Natural killer cell (primary cell): ENCODE measurements around the gene RGS6. TPM values are rescaled to one million over a fixed set of nuclear protein-coding genes. Genes with fewer than 3 reads are reported as not detected.

ENCODE experiments used
- ATAC-seq, 3 donors: fragments of 150-1000 bp in 2 of 3; fragments of 200-7000 bp in 1 of 3; cut with Tn5 transposase; 1 replicate in 1 of 3; 2 replicates in 2 of 3; pipeline ENCODE4 v1.10.0; 2021; ENCODE audit warnings: mild to moderate bottlenecking in 2 of 3, moderate library complexity in 2 of 3
- DNase-seq, 2 donors: peaks; one replicate each; pipeline versions ENCODE4 v3.0.0 to v3.0.0-alpha.2; 2013 to 2021; ENCODE audit warnings: mixed read lengths in 1 of 2
- H3K27ac ChIP-seq: one replicate; pipeline ENCODE4 v1.5.1; 2013; ENCODE audit warnings: mild to moderate bottlenecking, low read length
- H3K27me3 ChIP-seq: one replicate; pipeline ENCODE4 v1.6.1; 2013; ENCODE audit warnings: low read length; ENCODE audit not compliant: control insufficient read depth, insufficient read depth
- H3K36me3 ChIP-seq: one replicate; pipeline ENCODE4 v1.6.1; 2013; ENCODE audit warnings: low read length; ENCODE audit not compliant: control insufficient read depth, insufficient read depth
- H3K4me1 ChIP-seq: one replicate; pipeline ENCODE4 v1.6.1; 2013; ENCODE audit warnings: low read length; ENCODE audit not compliant: control insufficient read depth, insufficient read depth
- H3K4me3 ChIP-seq: one replicate; pipeline ENCODE4 v1.5.1; 2013; ENCODE audit warnings: low read length
- H3K9me3 ChIP-seq: one replicate; pipeline ENCODE4 v1.6.1; 2013; ENCODE audit warnings: low read length; ENCODE audit not compliant: control insufficient read depth, insufficient read depth
- H3K27ac Mint-ChIP-seq, 2 donors: one replicate each; pipeline ENCODE4 v1.8.0; 2022; ENCODE audit warnings: mild to moderate bottlenecking in 2 of 2, mixed read lengths in 2 of 2, moderate library complexity in 1 of 2
- H3K27me3 Mint-ChIP-seq, 2 donors: one replicate each; pipeline ENCODE4 v1.8.0; 2022; ENCODE audit warnings: low read depth in 2 of 2, mixed read lengths in 2 of 2
- H3K36me3 Mint-ChIP-seq: one replicate; pipeline ENCODE4 v1.8.0; 2022; ENCODE audit warnings: mixed read lengths
- H3K4me1 Mint-ChIP-seq, 2 donors: one replicate each; pipeline ENCODE4 v1.8.0; 2022; ENCODE audit warnings: mixed read lengths in 2 of 2
- H3K4me3 Mint-ChIP-seq: one replicate; pipeline ENCODE4 v1.8.0; 2022; ENCODE audit warnings: mild to moderate bottlenecking, moderate library complexity, mixed read lengths
- H3K9me3 Mint-ChIP-seq, 2 donors: one replicate each; pipeline ENCODE4 v1.8.0; 2022; ENCODE audit warnings: mixed read lengths in 2 of 2
- CTCF ChIP-seq: fragments of 200-600 bp; IDR thresholded peaks from one replicate; pipeline ENCODE4 v1.8.0; 2022; ENCODE audit warnings: antibody characterized with exemption
- WGBS: methylation state at CpG from one replicate; pipeline ENCODE4 v1.1.7; 2013; ENCODE audit warnings: missing lambda C conversion rate; ENCODE audit not compliant: insufficient coverage; 5-methylcytosine and 5-hydroxymethylcytosine counted together
- intact Hi-C: fragments of 100-400 bp; cut with micrococcal nuclease; formaldehyde crosslinking; loops from one replicate; pipeline ENCODE4 v1.14.2; 2022
- total RNA-seq, 4 donors: library from RNA; stranded (reverse); fragments of 120-200 nt in 1 of 4; gene quantifications; one replicate each; pipeline versions ENCODE4 v1.2.3 to v1.2.4, GENCODE V29; 2013 to 2022

Gene RGS6
- total RNA-seq, 3 donors from 2014 or later (not counting 1 experiment from before 2014, with no cell fraction given) = 0.75 to 1.4 TPM; not detected in 1

- H3K4me3 Mint-ChIP-seq = no peak overlapping the region
- H3K27me3 Mint-ChIP-seq = peaks cover 2 to 3% of the 10 kb centered on the region in 2 donors
- no peaks in the 10 kb centered on the region for H3K9me3 ChIP-seq
- H3K9me3 Mint-ChIP-seq = no peaks in the 10 kb centered on the region
- no peak for TF ChIP-seq CTCF
- no peak overlapping the region for H3K27ac ChIP-seq
- ATAC-seq (no peak), DNase-seq (no peak)
- no peak overlapping the region for H3K4me3 ChIP-seq
- H3K4me1 Mint-ChIP-seq = no peaks in the 10 kb centered on the region
- no peaks in the 10 kb centered on the region for H3K36me3 Mint-ChIP-seq
- intact Hi-C loops = no loop called here
- H3K4me1 ChIP-seq = no peaks in the 10 kb centered on the region
- H3K27me3 ChIP-seq = no peaks in the 10 kb centered on the region
- H3K27ac Mint-ChIP-seq = no peak overlapping the region
- no peaks in the 10 kb centered on the region for H3K36me3 ChIP-seq
- WGBS = 100% methylated on average over 1 of the region's 2 CpGs
Observed at GRCh38 chr14:72253503-72253902, 321.3 kb downstream of the RGS6 start.

DNA sequence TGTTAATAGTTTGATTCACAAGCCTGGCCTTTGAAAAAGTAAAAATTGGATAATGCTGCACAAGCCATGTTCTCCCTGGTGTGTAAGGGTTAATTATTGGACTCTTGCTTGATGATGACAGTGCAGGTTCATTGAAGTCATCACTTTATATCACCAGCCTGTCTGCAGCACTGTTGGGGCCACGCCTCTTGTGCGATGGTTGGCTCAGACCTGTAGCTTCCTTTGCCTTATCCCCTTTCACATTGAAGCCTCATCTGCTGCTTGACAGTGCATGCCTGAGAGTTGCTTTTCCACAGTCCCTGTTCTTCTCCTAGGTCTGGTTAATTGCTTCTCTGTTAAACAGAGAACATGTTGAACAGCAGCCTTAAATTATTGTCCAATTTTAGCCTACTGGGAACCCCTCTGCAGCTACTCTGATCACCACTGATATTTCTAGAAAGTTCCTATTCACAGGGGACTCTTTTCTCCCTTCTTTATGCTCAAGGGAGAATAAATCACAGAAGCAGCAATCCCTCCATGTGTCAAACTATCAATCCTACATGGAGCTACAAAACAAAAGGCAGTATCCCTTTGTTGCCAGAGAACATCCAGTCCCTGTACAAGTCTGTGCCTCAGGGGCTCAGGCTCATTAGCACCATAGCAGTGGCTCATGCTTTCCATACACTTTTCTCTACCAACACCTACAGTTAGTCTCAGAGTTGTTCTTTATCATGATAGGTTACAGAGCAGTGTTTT lies 322.1 kb downstream of the RGS6 start:
- TF ChIP-seq CTCF = no peak
- Mint-ChIP-seq H3K9me3 (no peaks in the 10 kb centered on the region), H3K36me3 (no peaks in the 10 kb centered on the region), H3K4me1 (no peaks in the 10 kb centered on the region), H3K4me3 (no peak overlapping the region), H3K27ac (no peak overlapping the region), H3K27me3 (peaks cover 2 to 7% of the 10 kb centered on the region in 2 donors)
- ATAC-seq = no peak
- H3K9me3 ChIP-seq = no peaks in the 10 kb centered on the region
- no peaks in the 10 kb centered on the region for H3K36me3 ChIP-seq
- no peak overlapping the region for H3K27ac ChIP-seq
- H3K27me3 ChIP-seq = no peaks in the 10 kb centered on the region
- WGBS = 100% methylated on average over 2 of the region's 2 CpGs
- DNase-seq = no peak
- intact Hi-C loops = no loop called here
- no peak overlapping the region for H3K4me3 ChIP-seq
- no peaks in the 10 kb centered on the region for H3K4me1 ChIP-seq

DNA sequence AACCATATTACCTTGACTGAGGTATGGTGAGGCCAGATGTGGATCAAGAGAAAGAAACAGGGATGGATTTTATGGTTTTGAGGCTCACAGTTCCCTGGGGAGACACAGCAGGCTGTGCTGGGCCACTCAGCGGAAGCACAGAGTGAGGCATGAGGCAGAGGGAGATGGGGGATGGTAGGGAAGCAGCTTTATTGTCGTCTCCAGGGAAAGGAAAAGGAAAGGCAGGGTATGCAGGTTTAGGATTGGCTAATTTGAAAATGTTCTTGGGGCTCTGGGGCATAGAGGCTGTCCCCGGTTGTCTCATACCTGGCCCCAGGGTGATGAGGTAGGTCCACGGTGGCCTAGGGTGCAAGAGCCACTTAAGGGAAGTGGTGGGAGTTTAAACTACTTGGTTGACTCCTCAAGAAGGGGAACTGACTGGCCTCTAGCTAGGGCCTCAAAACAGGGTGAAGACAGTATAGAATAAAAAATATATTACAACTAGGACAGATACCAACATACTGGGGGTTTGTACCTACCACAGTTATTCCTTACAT lies 322.8 kb downstream of the RGS6 start:
- no peaks in the 10 kb centered on the region for H3K27me3 ChIP-seq
- Mint-ChIP-seq H3K27me3 (peaks cover 3 to 8% of the 10 kb centered on the region in 2 donors), H3K4me1 (no peaks in the 10 kb centered on the region), H3K36me3 (no peaks in the 10 kb centered on the region), H3K4me3 (no peak overlapping the region), H3K27ac (no peak overlapping the region), H3K9me3 (no peaks in the 10 kb centered on the region)
- intact Hi-C loops = no loop called here
- H3K36me3 ChIP-seq = no peaks in the 10 kb centered on the region
- no peak overlapping the region for H3K27ac ChIP-seq
- TF ChIP-seq CTCF = no peak
- 69% methylated on average over 4 of the region's 4 CpGs for WGBS
- no peaks in the 10 kb centered on the region for H3K9me3 ChIP-seq
- H3K4me1 ChIP-seq = no peaks in the 10 kb centered on the region
- no peak for DNase-seq
- no peak for ATAC-seq
- H3K4me3 ChIP-seq = no peak overlapping the region
